HCEC 1CT (cell line): ENCODE data around the gene SMC2.

ENCODE experiments used
- DNase-seq: peaks from one replicate; pipeline ENCODE4 v3.0.0-alpha.2; 2017

SMC2 gene

DNA sequence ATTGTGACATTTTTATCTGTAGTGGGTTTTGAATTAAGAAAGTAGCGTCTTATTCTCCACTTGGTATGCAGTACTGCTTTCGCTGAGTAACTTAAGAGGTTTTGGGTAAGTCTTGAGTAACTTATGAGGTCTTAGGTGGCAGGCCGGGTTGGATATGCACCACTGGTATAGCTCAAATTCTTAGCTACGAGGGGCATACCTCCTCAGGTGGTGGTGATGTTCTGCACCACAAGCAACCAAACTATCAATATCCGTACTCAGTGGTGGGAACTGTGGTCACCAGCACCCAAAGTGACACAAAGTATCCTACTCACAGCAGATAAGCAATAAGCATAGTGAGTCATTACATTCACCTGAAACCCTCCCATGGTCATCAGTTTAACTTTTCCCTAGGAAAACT is 13.7 kb downstream of the SMC2 start:
- no peak for DNase-seq

GRCh38 chr9:104108315-104108714 is 14.2 kb downstream of the SMC2 start:
- DNase-seq: no peak

DNA sequence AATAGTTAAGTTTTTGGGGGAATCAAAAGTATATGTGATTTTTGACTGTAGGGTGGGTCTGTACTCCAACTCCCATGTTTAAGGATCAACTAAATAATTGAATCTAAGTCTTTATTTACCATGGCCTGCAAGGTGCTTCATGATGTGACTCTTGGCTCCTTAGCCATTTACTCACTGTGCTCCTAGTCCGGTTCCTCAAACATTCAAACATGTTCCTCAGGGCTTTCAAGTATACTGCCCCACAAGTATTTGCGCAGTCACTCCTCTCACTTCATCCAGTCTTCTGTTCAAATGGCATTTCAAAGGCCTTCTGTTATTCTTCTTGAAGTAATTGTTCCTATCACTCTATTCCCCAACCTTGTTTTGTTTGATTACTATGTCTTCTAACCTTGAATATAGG is 16.4 kb downstream of the SMC2 start:
- no peak for DNase-seq

DNA sequence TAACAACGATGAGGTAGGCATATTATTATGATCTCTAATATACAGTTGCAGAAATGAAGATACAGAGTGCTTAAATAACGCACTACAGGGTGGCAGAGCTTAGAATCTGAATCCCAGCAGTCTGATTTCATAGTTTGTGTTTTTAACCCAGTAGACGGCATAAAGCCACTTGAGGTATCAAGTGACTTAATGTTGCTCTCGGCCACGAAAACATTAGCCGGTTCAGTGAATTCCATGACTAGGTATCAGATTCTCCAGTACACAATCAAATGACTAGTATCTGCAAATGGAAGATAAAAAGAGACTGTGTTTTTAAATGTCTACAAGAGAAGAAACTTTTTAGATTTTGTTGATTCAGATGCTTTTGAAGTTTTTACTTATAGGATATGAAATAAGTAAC is 24.8 kb downstream of the SMC2 start:
- DNase-seq: no peak

DNA sequence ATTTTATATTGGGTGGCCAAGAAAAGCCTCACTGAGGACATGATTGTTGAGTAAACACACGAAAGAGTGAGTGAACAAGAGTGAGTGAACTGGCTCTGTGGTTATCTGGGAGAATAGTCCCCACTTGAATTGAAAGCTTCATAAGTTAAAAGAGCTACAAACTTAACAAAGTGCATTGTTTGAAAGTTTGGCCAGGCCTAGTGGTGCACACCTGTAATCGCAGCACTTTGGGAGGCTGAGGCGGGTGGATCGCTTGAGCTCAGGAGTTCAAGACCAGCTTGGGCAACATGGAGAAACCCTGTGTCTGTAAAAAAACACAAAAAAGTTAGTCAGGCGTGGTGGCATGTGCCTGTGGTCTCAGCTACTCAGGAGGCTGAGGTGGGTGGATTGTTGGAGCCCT is 26.9 kb downstream of the SMC2 start:
- DNase-seq: no peak

GRCh38 chr9:104138243-104138868 is 44.2 kb downstream of the SMC2 start:
- no peak for DNase-seq

DNA sequence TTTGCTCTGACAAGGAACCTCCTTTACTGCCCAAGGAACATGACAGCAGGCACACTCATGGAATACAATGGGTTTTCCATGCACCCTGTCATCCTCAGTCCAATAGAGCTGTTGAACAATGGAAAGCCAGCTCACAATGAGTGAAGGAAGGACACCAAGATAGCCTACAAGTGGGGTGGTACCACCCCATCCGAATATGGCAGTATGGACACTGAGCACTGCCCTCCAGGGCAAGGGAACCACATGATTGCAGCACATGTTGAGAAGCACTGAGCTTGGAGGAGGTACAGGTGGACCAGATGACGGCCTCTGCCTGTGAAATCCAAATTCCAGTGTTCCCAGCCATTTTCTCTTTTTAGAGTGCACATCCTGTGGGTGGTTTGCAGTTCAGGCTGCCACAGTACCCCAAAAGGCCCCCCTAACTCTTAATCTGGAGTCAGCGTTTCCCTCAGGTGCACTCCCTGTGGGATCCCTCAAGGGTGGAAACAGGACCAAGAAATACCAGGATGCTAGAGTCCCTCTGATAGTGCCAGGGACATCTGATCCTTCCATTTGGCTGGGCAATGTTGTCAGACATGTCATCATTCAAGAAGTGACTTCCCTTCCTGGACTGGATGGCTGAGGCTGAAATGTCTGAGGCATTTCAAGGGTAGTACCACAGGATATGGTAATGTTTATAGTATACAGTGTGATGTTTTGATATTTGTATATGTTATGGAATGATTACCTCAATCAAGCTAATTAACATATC is 48.9 kb downstream of the SMC2 start:
- no peak for DNase-seq

DNA sequence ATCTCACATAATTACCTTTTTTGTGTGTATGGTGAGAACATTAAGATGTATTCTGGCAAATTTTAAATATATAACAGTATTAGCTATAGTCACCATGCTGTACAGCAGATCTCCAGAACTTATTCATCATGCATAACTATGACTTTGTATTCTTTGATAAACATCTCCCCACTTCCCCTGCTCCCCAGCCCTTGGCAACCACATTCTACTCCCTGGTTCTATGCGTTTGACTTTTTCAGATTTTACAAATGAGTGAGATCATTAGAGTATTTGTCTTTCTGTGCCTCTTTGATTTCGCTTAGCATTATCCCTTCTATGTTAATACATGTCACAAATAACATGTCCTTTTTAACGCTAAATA is 49.4 kb downstream of the SMC2 start:
- no peak for DNase-seq

DNA sequence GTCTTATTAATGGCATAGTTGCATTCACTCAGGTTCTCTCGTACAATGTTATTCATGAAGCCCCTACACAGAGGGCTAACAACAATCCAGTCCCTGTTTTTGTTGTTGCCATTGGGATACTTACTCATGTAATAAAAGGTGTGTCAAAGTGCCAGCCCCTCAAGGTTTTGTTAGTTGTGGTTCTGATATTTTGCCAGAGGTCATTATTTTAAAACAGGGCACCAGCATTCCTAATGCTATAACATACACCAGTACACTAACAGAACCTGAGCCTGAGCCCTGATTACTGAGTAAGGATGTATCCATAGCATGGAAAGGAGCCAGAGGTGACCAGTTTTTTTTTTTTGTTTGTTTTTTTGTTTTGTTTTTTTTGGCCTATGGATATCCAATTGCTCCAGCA is 50.2 kb downstream of the SMC2 start:
- no peak for DNase-seq

DNA sequence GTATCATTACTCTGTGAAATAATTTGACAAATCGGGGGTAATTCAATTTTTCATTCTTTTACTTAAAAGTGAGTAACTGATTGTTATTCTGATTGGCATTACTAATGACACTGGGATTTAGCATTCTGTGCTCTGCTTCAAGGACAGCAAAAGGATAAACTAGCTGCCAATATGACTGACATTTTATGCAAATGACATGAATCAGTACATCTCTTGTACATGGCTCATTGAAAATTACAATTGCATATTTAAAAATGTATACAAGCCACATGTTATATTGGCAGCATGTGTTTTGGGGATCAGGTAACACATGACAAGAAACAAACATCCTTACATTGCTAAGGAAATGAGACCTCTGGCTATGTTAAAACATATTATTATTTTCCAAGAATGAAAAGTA is 79.0 kb downstream of the SMC2 start:
- no peak for DNase-seq

DNA sequence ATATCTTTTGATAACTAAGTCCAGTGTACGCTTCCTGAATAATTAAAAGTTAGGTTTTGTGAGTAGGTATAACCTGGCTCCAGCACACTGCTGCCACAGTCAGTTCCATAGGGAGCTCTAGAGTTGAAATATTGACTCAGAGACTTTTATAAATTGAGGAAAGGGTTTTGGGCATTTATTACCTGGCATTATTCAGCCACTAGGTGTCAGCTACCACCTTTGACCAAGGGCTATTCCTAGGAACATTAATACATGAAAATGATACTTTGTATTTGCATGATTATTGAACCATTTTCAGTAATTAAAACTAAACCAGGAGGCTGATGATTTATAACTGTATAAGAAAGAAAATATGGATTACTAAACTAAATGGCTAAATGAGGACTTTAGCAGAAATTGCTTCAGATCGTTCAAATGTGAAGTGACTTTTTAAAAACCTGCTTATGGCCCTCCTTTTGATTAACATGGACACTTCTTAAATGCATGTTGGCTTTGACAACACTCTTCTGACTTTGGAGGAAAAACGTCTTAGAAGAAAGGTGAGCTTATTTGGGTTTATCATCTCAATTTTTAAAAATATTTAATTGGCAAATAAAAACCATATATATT is 83.0 kb downstream of the SMC2 start:
- peak; percentile 21 for DNase-seq

DNA sequence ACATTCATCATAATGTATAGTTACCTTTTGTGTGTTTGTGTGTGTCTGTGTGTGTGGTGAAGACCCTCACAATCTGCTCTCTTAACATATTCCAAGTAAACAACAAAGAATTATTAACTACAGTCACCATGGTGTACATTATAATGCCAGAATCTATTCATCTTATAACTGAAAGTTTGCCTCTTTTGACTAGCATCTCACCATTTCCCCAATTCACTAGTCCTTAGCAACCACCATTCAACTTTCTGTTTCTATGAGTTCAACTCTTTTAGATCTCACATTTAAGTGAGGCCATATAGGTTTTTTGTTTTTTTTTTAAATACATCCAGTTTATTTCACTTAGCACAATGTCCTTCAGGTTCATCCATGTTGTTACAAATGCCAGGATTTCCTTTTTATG is 83.6 kb downstream of the SMC2 start:
- no peak for DNase-seq
